ENCODE data around the gene AGBL1. TPM values are rescaled to one million over a fixed set of nuclear protein-coding genes. Genes with fewer than 3 reads are reported as not detected.

Gene AGBL1
- total RNA-seq, 2 experiments from 2014 or later = not detected

GRCh38 chr15:86905625-86906256 is 826.1 kb downstream of the AGBL1 start:
- H3K27me3 Mint-ChIP-seq (ENCODE audit: low read depth) = peaks cover 17% of the 10 kb centered on the region
- CTCF ChIA-PET = no interaction called here
- no peaks in the 10 kb centered on the region for H3K4me1 Mint-ChIP-seq (ENCODE audit: low read depth)
- no peak for DNase-seq
- intact Hi-C loops (cut with micrococcal nuclease) = no loop called here
- H3K9me3 Mint-ChIP-seq = peaks cover 2% of the 10 kb centered on the region
- H3K4me3 Mint-ChIP-seq = no peak overlapping the region
- H3K36me3 Mint-ChIP-seq (ENCODE audit: low read depth) = no peaks in the 10 kb centered on the region
- no peak overlapping the region for H3K27ac Mint-ChIP-seq

- H3K27me3 Mint-ChIP-seq (ENCODE audit: low read depth) = peaks cover 17% of the 10 kb centered on the region
- no peak overlapping the region for H3K27ac Mint-ChIP-seq
- H3K36me3 Mint-ChIP-seq (ENCODE audit: low read depth) = no peaks in the 10 kb centered on the region
- no peak for DNase-seq
- no peaks in the 10 kb centered on the region for H3K4me1 Mint-ChIP-seq (ENCODE audit: low read depth)
- H3K9me3 Mint-ChIP-seq = peaks cover 2% of the 10 kb centered on the region
- intact Hi-C loops (cut with micrococcal nuclease) = no loop called here
- no peak overlapping the region for H3K4me3 Mint-ChIP-seq
- CTCF ChIA-PET = no interaction called here
Measured at GRCh38 chr15:86906376-86906775, 826.7 kb downstream of the AGBL1 start.

GRCh38 chr15:86911022-86911421 is 831.4 kb downstream of the AGBL1 start:
- H3K4me3 Mint-ChIP-seq = no peak overlapping the region
- intact Hi-C loops (cut with micrococcal nuclease) = no loop called here
- peaks cover 7% of the 10 kb centered on the region for H3K27me3 Mint-ChIP-seq (ENCODE audit: low read depth)
- CTCF ChIA-PET = no interaction called here
- H3K36me3 Mint-ChIP-seq (ENCODE audit: low read depth) = no peaks in the 10 kb centered on the region
- no peak overlapping the region for H3K27ac Mint-ChIP-seq
- peaks cover 2% of the 10 kb centered on the region for H3K9me3 Mint-ChIP-seq
- no peak for DNase-seq
- H3K4me1 Mint-ChIP-seq (ENCODE audit: low read depth) = no peaks in the 10 kb centered on the region

DNA sequence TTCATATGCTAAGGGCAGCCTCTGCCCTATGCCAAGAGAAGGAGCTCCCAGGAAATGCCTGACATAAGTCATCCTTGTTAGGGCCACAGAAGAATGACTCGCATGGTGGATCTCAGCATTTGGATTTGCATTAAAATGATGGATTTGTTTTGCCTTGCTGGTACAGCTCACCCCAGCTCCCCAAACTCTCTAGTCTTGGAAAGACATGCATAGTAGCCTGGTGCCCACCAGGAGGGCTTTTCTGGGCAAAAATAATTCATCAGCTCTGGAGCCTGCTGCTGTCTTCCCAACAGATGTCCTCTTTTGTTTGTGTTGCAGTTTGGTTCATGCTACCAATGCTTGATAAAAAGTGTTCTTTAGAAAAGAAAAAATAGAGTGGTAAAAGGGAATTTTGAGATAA is 833.0 kb downstream of the AGBL1 start:
- H3K27ac Mint-ChIP-seq = no peak overlapping the region
- intact Hi-C loops (cut with micrococcal nuclease) = no loop called here
- H3K27me3 Mint-ChIP-seq (ENCODE audit: low read depth) = peaks cover 4% of the 10 kb centered on the region
- H3K4me1 Mint-ChIP-seq (ENCODE audit: low read depth) = no peaks in the 10 kb centered on the region
- no peak for DNase-seq
- H3K9me3 Mint-ChIP-seq = peaks cover 2% of the 10 kb centered on the region
- CTCF ChIA-PET = no interaction called here
- no peaks in the 10 kb centered on the region for H3K36me3 Mint-ChIP-seq (ENCODE audit: low read depth)
- H3K4me3 Mint-ChIP-seq = no peak overlapping the region

GRCh38 chr15:86915811-86916331 is 836.2 kb downstream of the AGBL1 start:
- intact Hi-C loops (cut with micrococcal nuclease) = loop anchor here (5.0 kb wide), 1 partner anchor 1331 kb away; no protein-coding TSS in a partner anchor
- peaks cover 5% of the 10 kb centered on the region for H3K27me3 Mint-ChIP-seq (ENCODE audit: low read depth)
- no peaks in the 10 kb centered on the region for H3K4me1 Mint-ChIP-seq (ENCODE audit: low read depth)
- no peaks in the 10 kb centered on the region for H3K9me3 Mint-ChIP-seq
- CTCF ChIA-PET = no interaction called here
- DNase-seq = no peak
- no peak overlapping the region for H3K4me3 Mint-ChIP-seq
- no peaks in the 10 kb centered on the region for H3K36me3 Mint-ChIP-seq (ENCODE audit: low read depth)
- H3K27ac Mint-ChIP-seq = no peak overlapping the region

DNA sequence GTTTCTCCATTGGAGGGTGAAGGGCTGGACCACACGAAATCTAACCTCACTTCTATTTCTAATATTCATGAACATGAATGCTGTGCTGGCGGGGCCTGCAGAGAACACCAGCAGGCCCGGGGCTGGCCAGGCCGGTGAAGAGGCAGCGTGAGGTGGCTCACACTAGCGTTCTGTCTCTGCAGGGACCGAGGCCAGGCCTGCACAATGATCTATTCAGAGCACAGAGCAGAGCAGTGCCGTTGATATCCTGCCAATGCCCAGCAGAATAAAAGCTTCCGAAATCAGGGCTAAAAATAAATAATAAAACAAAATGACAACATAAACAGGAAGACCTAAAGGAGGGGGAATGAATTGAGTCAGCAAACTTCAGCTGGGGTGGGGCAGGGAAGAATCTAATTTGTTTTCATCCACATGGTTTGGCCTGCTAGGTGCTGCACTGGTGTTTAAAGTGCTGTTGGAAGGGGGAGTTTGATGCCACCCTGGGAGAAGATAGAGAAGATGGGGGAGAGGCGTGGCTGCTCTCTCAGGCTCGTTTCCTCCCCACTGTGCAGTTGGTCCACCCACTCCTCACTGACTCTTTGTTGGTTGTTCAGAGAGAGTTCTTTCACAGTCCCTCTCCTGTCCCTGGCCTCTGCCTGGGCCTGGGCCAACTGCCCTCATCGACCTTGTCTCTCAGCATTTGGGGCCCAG is 837.1 kb downstream of the AGBL1 start:
- no peak for DNase-seq
- no peak overlapping the region for H3K27ac Mint-ChIP-seq
- intact Hi-C loops (cut with micrococcal nuclease) = loop anchor here (5.0 kb wide), 1 partner anchor 1330 kb away; no protein-coding TSS in a partner anchor
- no peaks in the 10 kb centered on the region for H3K36me3 Mint-ChIP-seq (ENCODE audit: low read depth)
- no peaks in the 10 kb centered on the region for H3K9me3 Mint-ChIP-seq
- H3K4me1 Mint-ChIP-seq (ENCODE audit: low read depth) = no peaks in the 10 kb centered on the region
- no peak overlapping the region for H3K4me3 Mint-ChIP-seq
- peaks cover 5% of the 10 kb centered on the region for H3K27me3 Mint-ChIP-seq (ENCODE audit: low read depth)
- CTCF ChIA-PET = no interaction called here

GRCh38 chr15:86917361-86917671 is 837.6 kb downstream of the AGBL1 start:
- no peak for DNase-seq
- Mint-ChIP-seq H3K4me3 (no peak overlapping the region), H3K9me3 (no peaks in the 10 kb centered on the region), H3K27ac (no peak overlapping the region), H3K4me1 (ENCODE audit: low read depth) (no peaks in the 10 kb centered on the region), H3K36me3 (ENCODE audit: low read depth) (no peaks in the 10 kb centered on the region), H3K27me3 (ENCODE audit: low read depth) (peaks cover 5% of the 10 kb centered on the region)
- CTCF ChIA-PET = no interaction called here
- intact Hi-C loops (cut with micrococcal nuclease) = loop anchor here (5.0 kb wide), 1 partner anchor 1330 kb away; no protein-coding TSS in a partner anchor

DNA sequence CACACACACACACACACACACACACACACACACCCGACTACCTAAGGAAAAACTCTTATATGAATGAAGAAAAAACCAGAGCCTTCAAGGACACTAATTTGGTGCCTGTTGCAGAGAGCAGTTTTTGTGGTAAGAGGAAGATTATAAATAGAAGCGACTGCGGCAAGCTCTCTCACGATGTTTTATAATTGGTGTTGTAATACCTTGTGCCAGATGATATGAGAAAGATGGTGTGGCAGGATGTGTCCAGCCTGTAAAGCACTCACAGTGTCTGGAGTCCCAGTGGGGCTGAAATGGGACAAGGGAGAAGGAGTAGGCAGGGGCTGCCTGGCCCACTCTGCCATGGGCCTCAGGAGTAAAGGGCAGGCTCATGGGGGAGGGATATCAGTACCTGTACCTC is 839.9 kb downstream of the AGBL1 start:
- no peak for DNase-seq
- Mint-ChIP-seq H3K9me3 (no peaks in the 10 kb centered on the region), H3K36me3 (ENCODE audit: low read depth) (no peaks in the 10 kb centered on the region), H3K27ac (no peak overlapping the region), H3K27me3 (ENCODE audit: low read depth) (peaks cover 2% of the 10 kb centered on the region), H3K4me1 (ENCODE audit: low read depth) (no peaks in the 10 kb centered on the region), H3K4me3 (no peak overlapping the region)
- CTCF ChIA-PET = no interaction called here
- intact Hi-C loops (cut with micrococcal nuclease) = loop anchor here (5.0 kb wide), 1 partner anchor 1328 kb away; no protein-coding TSS in a partner anchor

GRCh38 chr15:86929461-86929860 is 849.8 kb downstream of the AGBL1 start:
- H3K27ac Mint-ChIP-seq = no peak overlapping the region
- no peaks in the 10 kb centered on the region for H3K4me1 Mint-ChIP-seq (ENCODE audit: low read depth)
- intact Hi-C loops (cut with micrococcal nuclease) = no loop called here
- DNase-seq = no peak
- no peaks in the 10 kb centered on the region for H3K9me3 Mint-ChIP-seq
- H3K27me3 Mint-ChIP-seq (ENCODE audit: low read depth) = peaks cover 2% of the 10 kb centered on the region
- CTCF ChIA-PET = no interaction called here
- no peaks in the 10 kb centered on the region for H3K36me3 Mint-ChIP-seq (ENCODE audit: low read depth)
- no peak overlapping the region for H3K4me3 Mint-ChIP-seq

DNA sequence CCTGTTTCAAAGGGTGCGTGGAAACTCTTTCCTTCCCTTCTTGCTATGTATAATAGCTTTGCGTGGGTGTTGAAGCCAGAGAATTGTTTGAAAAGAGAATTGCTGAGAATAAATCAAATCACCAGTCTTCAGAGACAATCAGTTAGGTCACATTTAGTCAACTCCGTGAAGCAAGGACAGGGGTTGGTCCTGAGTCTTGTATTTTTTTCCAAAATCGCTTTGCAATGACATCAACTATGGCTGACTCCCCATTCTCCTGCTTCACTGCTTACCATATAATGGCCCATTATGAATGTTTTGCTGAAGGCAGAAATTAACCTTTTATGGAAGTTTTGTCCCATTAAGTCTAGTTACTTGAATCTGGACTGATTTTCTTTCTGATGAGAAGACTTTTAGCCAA is 852.8 kb downstream of the AGBL1 start:
- no peak overlapping the region for H3K4me3 Mint-ChIP-seq
- peaks cover 12% of the 10 kb centered on the region for H3K27me3 Mint-ChIP-seq (ENCODE audit: low read depth)
- no peak for DNase-seq
- intact Hi-C loops (cut with micrococcal nuclease) = no loop called here
- H3K36me3 Mint-ChIP-seq (ENCODE audit: low read depth) = no peaks in the 10 kb centered on the region
- CTCF ChIA-PET = no interaction called here
- H3K27ac Mint-ChIP-seq = no peak overlapping the region
- H3K4me1 Mint-ChIP-seq (ENCODE audit: low read depth) = no peaks in the 10 kb centered on the region
- H3K9me3 Mint-ChIP-seq = no peaks in the 10 kb centered on the region

GRCh38 chr15:86935841-86936240 is 856.2 kb downstream of the AGBL1 start:
- H3K4me3 Mint-ChIP-seq = no peak overlapping the region
- intact Hi-C loops (cut with micrococcal nuclease) = no loop called here
- H3K27ac Mint-ChIP-seq = no peak overlapping the region
- H3K27me3 Mint-ChIP-seq (ENCODE audit: low read depth) = peaks cover 12% of the 10 kb centered on the region
- H3K4me1 Mint-ChIP-seq (ENCODE audit: low read depth) = no peaks in the 10 kb centered on the region
- no peaks in the 10 kb centered on the region for H3K36me3 Mint-ChIP-seq (ENCODE audit: low read depth)
- CTCF ChIA-PET = interaction anchor here (0.6 kb wide), 1 partner anchor 35 kb away, joined by 3 read pairs; no protein-coding TSS in a partner anchor
- DNase-seq = no peak
- no peaks in the 10 kb centered on the region for H3K9me3 Mint-ChIP-seq

DNA sequence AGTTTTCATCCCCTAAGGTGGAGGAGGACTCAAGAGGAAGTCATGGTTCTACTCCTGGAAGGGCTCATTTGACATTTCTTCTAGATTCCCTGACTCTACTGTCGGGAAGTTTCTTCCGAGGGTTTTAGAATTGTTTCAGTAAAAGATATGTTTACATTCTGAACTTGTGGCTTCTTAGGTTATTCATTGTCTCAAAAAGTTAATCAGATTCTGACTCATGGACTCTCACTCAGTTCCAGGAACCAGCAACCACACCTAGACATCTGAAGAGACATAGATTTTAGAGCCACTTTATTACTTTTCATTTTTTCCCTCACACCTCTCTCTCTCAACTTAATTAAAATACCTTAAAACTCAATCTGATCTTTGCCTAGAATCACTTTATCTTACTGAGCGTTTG is 862.6 kb downstream of the AGBL1 start:
- Mint-ChIP-seq H3K27me3 (ENCODE audit: low read depth) (peaks cover 8% of the 10 kb centered on the region), H3K9me3 (no peaks in the 10 kb centered on the region)

DNA sequence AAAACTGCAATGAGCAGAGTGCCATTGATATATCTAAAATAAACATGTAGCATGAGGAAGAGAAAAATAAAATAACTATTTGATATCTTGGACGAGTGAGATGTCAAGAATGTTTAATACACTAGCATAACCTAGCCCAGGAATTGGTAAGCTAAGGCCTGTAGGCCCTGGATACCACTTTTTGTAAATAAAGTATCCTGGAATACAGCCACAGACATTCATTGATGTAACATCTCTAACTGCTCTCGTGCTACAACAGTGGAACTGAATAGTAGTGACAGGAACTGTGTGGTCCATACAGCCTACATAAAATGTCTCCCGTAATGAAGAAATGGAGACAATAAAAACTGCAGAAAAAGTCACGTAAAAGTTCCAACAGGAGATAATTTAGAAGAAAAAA is 869.0 kb downstream of the AGBL1 start:
- DNase-seq = no peak
- H3K9me3 Mint-ChIP-seq = no peaks in the 10 kb centered on the region
- H3K36me3 Mint-ChIP-seq (ENCODE audit: low read depth) = no peaks in the 10 kb centered on the region
- H3K27ac Mint-ChIP-seq = no peak overlapping the region
- no peaks in the 10 kb centered on the region for H3K4me1 Mint-ChIP-seq (ENCODE audit: low read depth)
- CTCF ChIA-PET = no interaction called here
- peaks cover 2% of the 10 kb centered on the region for H3K27me3 Mint-ChIP-seq (ENCODE audit: low read depth)
- intact Hi-C loops (cut with micrococcal nuclease) = no loop called here
- H3K4me3 Mint-ChIP-seq = no peak overlapping the region

More for the DNA sequence above, 862.6 kb downstream of the AGBL1 start:
- no peak overlapping the region for H3K4me3 Mint-ChIP-seq
- H3K36me3 Mint-ChIP-seq (ENCODE audit: low read depth) = no peaks in the 10 kb centered on the region
- H3K27ac Mint-ChIP-seq = no peak overlapping the region
- no peaks in the 10 kb centered on the region for H3K4me1 Mint-ChIP-seq (ENCODE audit: low read depth)
- CTCF ChIA-PET = no interaction called here
- DNase-seq = no peak
- intact Hi-C loops (cut with micrococcal nuclease) = no loop called here

All from activated naive CD4-positive, alpha-beta T cell treated with anti-CD3 and anti-CD28 coated beads for 36 hours (primary cell).